NCI-H748 (cell line): ENCODE results near the gene BZW1.

Experiments
- DNase-seq: peaks from one replicate; lab custom pipeline; 2025; ENCODE audit not compliant: unreplicated experiment; lab: John Stamatoyannopoulos, UW

The BZW1 gene

DNA sequence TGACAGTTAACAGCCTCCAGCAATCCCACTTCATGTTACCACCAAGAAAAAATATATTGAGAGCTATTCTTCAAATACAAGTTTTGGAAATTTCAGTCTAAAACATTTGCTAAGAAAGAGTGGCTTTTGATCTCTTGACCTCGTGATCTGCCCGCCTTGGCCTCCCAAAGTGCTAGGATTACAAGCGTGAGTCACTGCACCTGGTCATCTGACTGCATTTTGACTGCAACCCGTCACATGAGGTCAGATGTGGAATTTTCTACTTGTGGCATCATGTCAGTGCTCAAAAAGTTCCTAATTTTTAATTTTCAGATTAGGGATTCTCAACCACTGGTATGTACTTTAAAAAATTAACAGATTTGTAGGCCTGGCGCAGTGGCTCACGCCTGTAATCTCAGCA, 61.9 kb downstream of the BZW1 start:
- DNase-seq, result no peak
